Measurements from ENCODE around the gene AGPAT4.

AGPAT4 gene

GRCh38 chr6:161111261-161111660 lies 162.6 kb downstream of the AGPAT4 start:
- no peak for TF ChIP-seq CTCF (IDR thresholded peaks at IDR 0.05; ENCODE audit: low read depth, low read length, missing control alignments)
- no peaks in the 10 kb centered on the region for H3K27me3 ChIP-seq (replicated peaks)
- DNase-seq: no peak
- in situ Hi-C loops (cut with HindIII; ENCODE audit: low pct_ligation_motif_present, low sequenced_read_pairs): no loop called here
- H3K36me3 ChIP-seq (replicated peaks): peaks cover 20% of the 10 kb centered on the region
- H3K27ac ChIP-seq: no peak overlapping the region
- H3K4me3 ChIP-seq (ENCODE audit: low read depth, low read length): no peak overlapping the region

DNA sequence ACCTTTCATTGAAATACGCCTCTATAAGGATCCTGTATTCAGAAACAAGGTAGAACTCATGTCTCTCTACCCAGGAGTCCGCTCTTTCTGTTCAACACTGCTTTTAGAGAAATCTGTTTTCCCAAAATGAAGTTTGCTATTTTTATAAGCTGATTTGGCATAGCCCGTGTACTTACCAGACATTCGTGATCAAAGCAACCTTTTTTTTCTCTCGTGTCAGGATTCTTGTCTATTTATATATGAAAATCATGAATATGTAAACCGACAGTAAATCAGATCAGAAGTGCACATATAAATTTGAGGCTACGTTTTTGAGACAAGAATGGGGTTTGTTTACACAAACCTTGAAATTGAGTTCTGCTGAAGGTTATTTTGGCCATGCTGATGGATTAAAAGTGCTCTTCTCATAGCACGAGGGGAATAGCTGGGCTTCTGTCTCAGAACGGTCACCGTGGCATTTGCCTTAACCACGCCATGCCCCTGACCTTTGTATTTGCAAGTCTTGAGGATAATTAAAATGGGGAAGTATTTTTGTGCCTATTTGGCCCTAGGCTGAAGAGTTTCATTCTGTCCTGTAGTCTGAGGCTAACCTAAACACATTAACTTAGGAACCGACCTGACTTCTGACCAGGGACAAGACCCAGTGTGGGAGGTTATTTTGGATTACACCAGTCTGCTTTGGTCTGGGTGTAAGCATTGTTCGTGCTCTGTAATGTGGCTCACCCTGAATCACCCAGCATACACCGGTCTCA lies 163.7 kb downstream of the AGPAT4 start:
- no peak overlapping the region for H3K4me3 ChIP-seq (ENCODE audit: low read depth, low read length)
- in situ Hi-C loops (cut with HindIII; ENCODE audit: low pct_ligation_motif_present, low sequenced_read_pairs): no loop called here
- H3K36me3 ChIP-seq (replicated peaks): peaks cover 20% of the 10 kb centered on the region
- no peak for DNase-seq
- TF ChIP-seq CTCF (IDR thresholded peaks at IDR 0.05; ENCODE audit: low read depth, low read length, missing control alignments): no peak
- H3K27ac ChIP-seq: no peak overlapping the region
- no peaks in the 10 kb centered on the region for H3K27me3 ChIP-seq (replicated peaks)

DNA sequence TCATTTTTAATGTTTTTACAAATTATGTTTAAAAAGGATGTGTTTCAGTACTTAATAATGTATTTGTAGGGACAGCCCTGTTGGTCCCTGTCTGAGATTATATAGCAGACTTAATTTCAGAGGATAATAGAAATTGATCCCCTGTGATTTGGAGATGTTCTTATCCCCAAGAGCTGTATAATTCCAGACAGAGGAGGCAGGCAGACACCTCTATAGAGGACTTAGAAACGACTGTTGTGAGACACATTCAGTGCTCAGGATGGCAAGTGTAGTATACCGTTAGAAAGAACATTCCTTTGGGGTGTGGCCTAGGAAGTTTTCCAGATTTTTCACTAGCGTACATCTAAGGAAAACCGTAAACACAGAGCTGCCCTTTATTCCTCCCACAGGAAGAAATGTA lies 164.5 kb downstream of the AGPAT4 start:
- Histone ChIP-seq H3K4me3 (ENCODE audit: low read depth, low read length) (no peak overlapping the region), H3K36me3 (replicated peaks) (peaks cover 20% of the 10 kb centered on the region), H3K27ac (no peak overlapping the region), H3K27me3 (replicated peaks) (no peaks in the 10 kb centered on the region)
- DNase-seq: no peak
- in situ Hi-C loops (cut with HindIII; ENCODE audit: low pct_ligation_motif_present, low sequenced_read_pairs): no loop called here
- no peak for TF ChIP-seq CTCF (IDR thresholded peaks at IDR 0.05; ENCODE audit: low read depth, low read length, missing control alignments)

DNA sequence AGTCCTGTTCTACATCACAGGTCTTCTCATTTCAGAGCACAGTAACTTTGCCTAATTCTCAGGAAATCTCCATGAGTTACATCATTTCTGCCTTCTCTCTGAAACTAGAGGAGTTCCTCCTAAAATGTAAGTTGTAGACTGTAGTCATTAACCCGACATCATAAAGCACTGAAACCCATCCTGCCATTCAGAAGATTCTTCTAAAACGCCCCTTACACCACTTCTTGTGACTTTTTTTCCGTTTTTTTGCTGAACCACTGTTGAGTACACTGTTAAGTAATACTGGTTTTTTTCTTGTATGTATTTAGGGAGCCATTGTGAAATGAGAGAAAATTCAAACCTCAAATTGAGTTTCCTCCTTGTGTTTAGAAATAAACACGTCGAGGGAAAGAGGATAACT lies 164.9 kb downstream of the AGPAT4 start:
- TF ChIP-seq CTCF (IDR thresholded peaks at IDR 0.05; ENCODE audit: low read depth, low read length, missing control alignments): no peak
- no peak overlapping the region for H3K27ac ChIP-seq
- no peaks in the 10 kb centered on the region for H3K27me3 ChIP-seq (replicated peaks)
- no peak for DNase-seq
- in situ Hi-C loops (cut with HindIII; ENCODE audit: low pct_ligation_motif_present, low sequenced_read_pairs): no loop called here
- peaks cover 20% of the 10 kb centered on the region for H3K36me3 ChIP-seq (replicated peaks)
- no peak overlapping the region for H3K4me3 ChIP-seq (ENCODE audit: low read depth, low read length)

GRCh38 chr6:161107779-161108730 lies 165.8 kb downstream of the AGPAT4 start:
- in situ Hi-C loops (cut with HindIII; ENCODE audit: low pct_ligation_motif_present, low sequenced_read_pairs): no loop called here
- DNase-seq: no peak

More at GRCh38 chr6:161107779-161108730, 165.8 kb downstream of the AGPAT4 start:
- no peak overlapping the region for H3K27ac ChIP-seq
- no peak overlapping the region for H3K4me3 ChIP-seq (ENCODE audit: low read depth, low read length)
- peaks cover 20% of the 10 kb centered on the region for H3K36me3 ChIP-seq (replicated peaks)
- H3K27me3 ChIP-seq (replicated peaks): no peaks in the 10 kb centered on the region
- no peak for TF ChIP-seq CTCF (IDR thresholded peaks at IDR 0.05; ENCODE audit: low read depth, low read length, missing control alignments)
